SH-SY5Y (cell line): Measurements from ENCODE around the gene DGAT2.

Experiments used
- GATA2 ChIP-seq: IDR thresholded peaks from 2 replicates; pipeline ENCODE4 v1.6.1; 2011; ENCODE audit warnings: mild to moderate bottlenecking, low read depth, low read length
- GATA3 ChIP-seq: IDR thresholded peaks from 2 replicates; pipeline ENCODE4 v1.6.1; 2011; ENCODE audit warnings: low read depth, mild to moderate bottlenecking, low read length, moderate library complexity

The DGAT2 gene

GRCh38 chr11:75797792-75798191 lies 29.2 kb downstream of the DGAT2 start:
- no peak for TF ChIP-seq GATA3
- TF ChIP-seq GATA2, result no peak

- TF ChIP-seq GATA3, result no peak
- TF ChIP-seq GATA2, result no peak
These were observed 31.6 kb downstream of the DGAT2 start for GRCh38 chr11:75800136-75800675.

GRCh38 chr11:75800728-75801361 lies 32.3 kb downstream of the DGAT2 start:
- TF ChIP-seq GATA3 (no peak), GATA2 (no peak)

GRCh38 chr11:75801362-75802020 lies 32.9 kb downstream of the DGAT2 start:
- TF ChIP-seq GATA3 (no peak), GATA2 (no peak)

GRCh38 chr11:75802021-75802912 lies 33.7 kb downstream of the DGAT2 start:
- no peak for TF ChIP-seq GATA3
- no peak for TF ChIP-seq GATA2

- no peak for TF ChIP-seq GATA3
These were observed 34.6 kb downstream of the DGAT2 start for GRCh38 chr11:75802913-75803820.

- TF ChIP-seq GATA3, result no peak
- TF ChIP-seq GATA2, result no peak
These were observed 40.5 kb downstream of the DGAT2 start for GRCh38 chr11:75809111-75809510.

GRCh38 chr11:75809991-75810390 lies 41.4 kb downstream of the DGAT2 start:
- TF ChIP-seq GATA3 (no peak), GATA2 (no peak)

GRCh38 chr11:75810637-75811390 lies 42.2 kb downstream of the DGAT2 start:
- TF ChIP-seq GATA2, result no peak
- no peak for TF ChIP-seq GATA3

GRCh38 chr11:75811485-75811884 lies 42.9 kb downstream of the DGAT2 start:
- TF ChIP-seq GATA3, result no peak
- TF ChIP-seq GATA2, result no peak

- TF ChIP-seq GATA2 (no peak), GATA3 (no peak)
These were observed 44.0 kb downstream of the DGAT2 start for GRCh38 chr11:75812542-75813040.

GRCh38 chr11:75813124-75813523 lies 44.5 kb downstream of the DGAT2 start:
- no peak for TF ChIP-seq GATA3
- TF ChIP-seq GATA2, result no peak

- TF ChIP-seq GATA2 (peak; percentile 45; the same call in 1 of the 2 replicates), GATA3 (no peak)
These were observed 45.1 kb downstream of the DGAT2 start for GRCh38 chr11:75813622-75814039.

- no peak for TF ChIP-seq GATA2
- TF ChIP-seq GATA3, result no peak
These were observed 45.7 kb downstream of the DGAT2 start for GRCh38 chr11:75814363-75814676.
